Astrocyte of the cerebellum (primary cell): ENCODE data around the gene SURF6.

Experiments
- DNase-seq: peaks from one replicate; pipeline ENCODE4 v3.0.0-alpha.2; 2011; ENCODE audit warnings: low read depth
- H3K4me3 ChIP-seq: 2 replicates; pipeline ENCODE4 v1.5.1; 2011; ENCODE audit warnings: mild to moderate bottlenecking, low read depth, low read length, moderate library complexity
- CTCF ChIP-seq: IDR thresholded peaks from 2 replicates; pipeline ENCODE4 v1.5.1; 2012; ENCODE audit warnings: low read length, low read depth, moderate library complexity, mild to moderate bottlenecking; ENCODE audit errors: missing control alignments
- in situ Hi-C: cut with HindIII; loops from 2 replicates; pipeline ENCODE4 v1.10.0; 2017; ENCODE audit warnings: low sequenced_read_pairs

Gene SURF6

GRCh38 chr9:133282464-133283238 is 53.3 kb downstream of the SURF6 start:
- DNase-seq = no peak
- H3K4me3 ChIP-seq = no peak overlapping the region
- in situ Hi-C loops = no loop called here
- TF ChIP-seq CTCF = no peak

GRCh38 chr9:133280392-133280791 is 55.6 kb downstream of the SURF6 start:
- in situ Hi-C loops = no loop called here
- no peak for TF ChIP-seq CTCF
- DNase-seq = no peak
- H3K4me3 ChIP-seq = no peak overlapping the region
